ENCODE measurements around the gene ATE1. TPM values are rescaled to one million over a fixed set of nuclear protein-coding genes. Genes with fewer than 3 reads are reported as not detected.

Gene ATE1
- total and polyA plus RNA-seq, 10 of the 15 experiments (the other 5 are each of a cell fraction or from before 2014, with no cell fraction given): 4.3 to 22.7 (median 15.9) TPM

- TF ChIP-seq BRCA1 (IDR thresholded peaks at IDR 0.05; ENCODE audit: low read depth, low read length): no peak
- TF ChIP-seq JUNB (IDR thresholded peaks at IDR 0.05): no peak
- no peak for TF ChIP-seq PRDM15 (CRISPR knock-in tag; IDR thresholded peaks at IDR 0.05)
- TF ChIP-seq SRF (IDR thresholded peaks at IDR 0.05; ENCODE audit: low read depth in 2 of 2, low read length in 2 of 2): no peak
- no peak for TF ChIP-seq SREBF1 (IDR thresholded peaks at IDR 0.05; ENCODE audit: low read length)
- no peak for TF ChIP-seq BHLHE40 (IDR thresholded peaks at IDR 0.05; ENCODE audit: borderline replicate concordance in 1 of 2, low read depth in 2 of 2, low read length in 1 of 2)
- TF ChIP-seq RFX5 (IDR thresholded peaks at IDR 0.05; ENCODE audit: low read depth, low read length): no peak
- no peak for TF ChIP-seq HDAC2 (IDR thresholded peaks at IDR 0.05)
- no peak for TF ChIP-seq BCLAF1 (IDR thresholded peaks at IDR 0.05)
- no peak for TF ChIP-seq IRF4 (IDR thresholded peaks at IDR 0.05; ENCODE audit: low read depth, low read length)
- TF ChIP-seq CREM (IDR thresholded peaks at IDR 0.05; ENCODE audit: low read depth): no peak
- TF ChIP-seq NFXL1 (IDR thresholded peaks at IDR 0.05; ENCODE audit: borderline replicate concordance): no peak
Observed at GRCh38 chr10:121708728-121709674, 218.8 kb downstream of the ATE1 start (continued).

Measured in GM12878 (cell line).